ENCODE results near the gene MCF2L.

- TF ChIP-seq POLR2A (IDR thresholded peaks at IDR 0.05; ENCODE audit: low read depth, low read length) (no peak), TAF1 (IDR thresholded peaks at IDR 0.05; ENCODE audit: borderline replicate concordance, low read depth, low read length) (no peak), POLR2AphosphoS5 (IDR thresholded peaks at IDR 0.05; ENCODE audit: low read depth, low read length) (no peak)
These were observed 1.2 kb upstream of the MCF2L start for GRCh38 chr13:112967686-112968379.
